NB4 (cell line): ENCODE measurements around the gene STIM1.
A peak's percentile ranks its signal among the peaks of the same experiment; 100 is the strongest.

Experiments
- CTCF ChIP-seq: IDR thresholded peaks from one replicate; pipeline ENCODE4 v1.5.1; 2012; ENCODE audit warnings: low read depth, low read length
- MYC ChIP-seq: IDR thresholded peaks from 2 replicates; pipeline ENCODE4 v1.6.1; 2011; ENCODE audit warnings: low read depth, low read length
- POLR2A ChIP-seq: IDR thresholded peaks from 2 replicates; pipeline ENCODE4 v1.6.1; 2011; ENCODE audit warnings: mild to moderate bottlenecking; ENCODE audit not compliant: insufficient read length; ENCODE audit errors: extremely low read depth

GRCh38 chr11:3854977-3855807, at the start of gene STIM1:
- peak; percentile 70 for TF ChIP-seq CTCF
- TF ChIP-seq POLR2A = peak; percentile 51
- 0 out of 2 replicates have a peak, but pooled peaks have one; percentile 52 for TF ChIP-seq MYC
